A549 (cell line): ENCODE data around the gene SPATA9. TPM values are rescaled to one million over a fixed set of nuclear protein-coding genes. Genes with fewer than 3 reads are reported as not detected.

Experiments used
- ATAC-seq, 2 experiments: fragments of 200-7000 bp in 1 of 2; fragments of >200 bp in 1 of 2; cut with Nextera tagmentation in 1 of 2; cut with Tn5 transposase in 1 of 2; 3 replicates each; pipeline versions ENCODE4 v1.8.0 to v1.9.1; 2018 to 2020; ENCODE audit warnings: mild to moderate bottlenecking in 1 of 2, moderate library complexity in 1 of 2
- CTCF ChIA-PET: fragments of 300-600 bp; sonication (Branson Sonifier 250); formaldehyde crosslinking; extraction: SDS; loops from one replicate; lab custom pipeline; 2021; ENCODE audit warnings: antibody characterized with exemption, inconsistent platforms; lab: Yijun Ruan, JAX
- POLR2A ChIA-PET: fragments of 350-600 bp; formaldehyde crosslinking; extraction: SDS; loops from one replicate; lab custom pipeline; 2021; ENCODE audit warnings: antibody characterized with exemption, inconsistent platforms; lab: Yijun Ruan, JAX
- DNase-seq, 2 experiments: peaks; one replicate each; pipeline versions ENCODE4 v3.0.0 to v3.0.0-alpha.2; 2011 to 2016; ENCODE audit warnings: low read depth in 1 of 2, low spot score in 1 of 2
- FAIRE-seq: peaks from 2 replicates; lab custom pipeline; 2011; peaks lifted over from hg19 to GRCh38; lab: Jason Lieb, UNC
- H3K27ac ChIP-seq, 2 experiments: fragments of >200 bp; sonication (Bioruptor Twin); formaldehyde crosslinking; 3 replicates each; pipeline ENCODE4 v1.5.1; 2016 to 2017
- H3K4me1 ChIP-seq: fragments of >200 bp; sonication (Bioruptor Twin); formaldehyde crosslinking; 3 replicates; pipeline ENCODE4 v1.6.1; 2016
- H3K4me2 ChIP-seq: fragments of >200 bp; sonication (Bioruptor Twin); formaldehyde crosslinking; 3 replicates; pipeline ENCODE4 v1.6.1; 2016
- H3K4me3 ChIP-seq: fragments of >200 bp; sonication (Bioruptor Twin); formaldehyde crosslinking; 3 replicates; pipeline ENCODE4 v1.5.1; 2016
- H3K9me3 ChIP-seq: fragments of >200 bp; sonication (Bioruptor Twin); formaldehyde crosslinking; 3 replicates; pipeline ENCODE4 v1.6.1; 2016
- CEBPB ChIP-seq, 2 experiments: fragments of >200 bp in 1 of 2; sonication (Bioruptor Twin) in 1 of 2; formaldehyde crosslinking in 1 of 2; IDR thresholded peaks; 2 replicates each; pipeline ENCODE4 v1.6.1; 2012 to 2016
- ESRRA ChIP-seq: fragments of 150-350 bp; IDR thresholded peaks from 2 replicates; pipeline ENCODE4 v1.6.1; 2014; ENCODE audit warnings: mild to moderate bottlenecking, low read length, borderline replicate concordance
- FOSB ChIP-seq: fragments of 250-450 bp; sonication (Bioruptor Pico); IDR thresholded peaks from 2 replicates; pipeline ENCODE4 v1.5.0; 2020; ENCODE audit warnings: mild to moderate bottlenecking, moderate library complexity
- FOSL2 ChIP-seq, 2 experiments: fragments of 450-650 bp in 1 of 2; fragments of >200 bp in 1 of 2; sonication (Bioruptor Twin) in 1 of 2; formaldehyde crosslinking; IDR thresholded peaks; 2 replicates each; pipeline versions ENCODE4 v1.5.0 to v1.6.1; 2016 to 2020; ENCODE audit warnings: mild to moderate bottlenecking in 1 of 2, moderate library complexity in 1 of 2
- GATA3 ChIP-seq: IDR thresholded peaks from 2 replicates; pipeline ENCODE4 v1.6.1; 2012; ENCODE audit warnings: borderline replicate concordance
- HEYL ChIP-seq: fragments of 250-450 bp; sonication (Bioruptor Pico); IDR thresholded peaks from 2 replicates; pipeline ENCODE4 v1.8.0; 2021; ENCODE audit warnings: mild to moderate bottlenecking, moderate library complexity
- HOXB5 ChIP-seq: fragments of 250-450 bp; sonication (Bioruptor Pico); IDR thresholded peaks from 2 replicates; pipeline ENCODE4 v1.5.0; 2020; ENCODE audit warnings: mild to moderate bottlenecking, moderate library complexity
- KDM5A ChIP-seq: fragments of 200-600 bp; sonication (generic); IDR thresholded peaks from 2 replicates; pipeline ENCODE4 v1.6.1; 2016; ENCODE audit warnings: antibody characterized with exemption, mild to moderate bottlenecking
- MAZ ChIP-seq: fragments of 150-350 bp; IDR thresholded peaks from 2 replicates; pipeline ENCODE4 v1.6.1; 2014; ENCODE audit warnings: antibody characterized with exemption, low read depth, low read length, borderline replicate concordance
- NFE2L2 ChIP-seq: fragments of 150-350 bp; conservative IDR thresholded peaks from 2 replicates; pipeline ENCODE4 v1.6.1; 2014; ENCODE audit warnings: low read length
- PHF8 ChIP-seq: fragments of 200-600 bp; sonication (generic); IDR thresholded peaks from 2 replicates; pipeline ENCODE4 v1.6.1; 2016; ENCODE audit warnings: low read depth, mild to moderate bottlenecking, antibody characterized with exemption, moderate library complexity, borderline replicate concordance
- POLR2AphosphoS2 ChIP-seq: conservative IDR thresholded peaks from 2 replicates; pipeline ENCODE4 v1.6.1; 2012; ENCODE audit warnings: low read length, improper control_type of control experiment, inconsistent platforms
- RAD21 ChIP-seq, 2 experiments: fragments of >200 bp in 1 of 2; sonication (Bioruptor Twin) in 1 of 2; formaldehyde crosslinking in 1 of 2; IDR thresholded peaks in 1 of 2; conservative IDR thresholded peaks in 1 of 2; 2 replicates in 1 of 2; 3 replicates in 1 of 2; pipeline ENCODE4 v1.6.1; 2012 to 2018; ENCODE audit warnings: inconsistent platforms in 1 of 2
- RNF2 ChIP-seq: fragments of 200-600 bp; sonication (generic); IDR thresholded peaks from 2 replicates; pipeline ENCODE4 v1.6.1; 2016; ENCODE audit warnings: low read depth, mild to moderate bottlenecking, antibody characterized with exemption, moderate library complexity, borderline replicate concordance
- TP53 ChIP-seq: fragments of 250-450 bp; sonication (Bioruptor Pico); IDR thresholded peaks from 2 replicates; pipeline ENCODE4 v1.5.0; 2021; ENCODE audit warnings: mild to moderate bottlenecking, moderate library complexity
- ZC3H11A ChIP-seq: fragments of 450-650 bp; IDR thresholded peaks from 2 replicates; pipeline ENCODE4 v1.6.1; 2014; ENCODE audit warnings: antibody characterized with exemption, mild to moderate bottlenecking
- ZNF302 ChIP-seq: fragments of 250-450 bp; sonication (Bioruptor Pico); IDR thresholded peaks from 2 replicates; pipeline ENCODE4 v1.9.0; 2021; ENCODE audit warnings: inconsistent platforms, mild to moderate bottlenecking, moderate library complexity
- WGBS: methylation state at CpG from one replicate; pipeline ENCODE4 v1.1.6; 2017; ENCODE audit errors: missing lambda C conversion rate; 5-methylcytosine and 5-hydroxymethylcytosine counted together
- polyA plus RNA-seq, 4 experiments: library from polyadenylated mRNA; depleted of rRNA in 3 of 4; stranded (reverse); fragments of >200 nt; fragmentation: RNase III in 1 of 4; extraction: RNeasy Plus Mini Kit Qiagen cat#74134 plus additional on column Dnase treatment in 1 of 4; gene quantifications; 2 replicates in 3 of 4; 3 replicates in 1 of 4; pipeline ENCODE4 v1.2.3, GENCODE V29; 2011 to 2017
- TF ChIP-seq, protein P1 (sequence below): fragments of 150-350 bp; IDR thresholded peaks from 2 replicates; pipeline ENCODE4 v1.6.1; 2014; ENCODE audit warnings: low read depth, mild to moderate bottlenecking, low read length
- TF ChIP-seq, protein P2 (sequence below): fragments of >200 bp; sonication (Bioruptor Twin); formaldehyde crosslinking; IDR thresholded peaks from 3 replicates; pipeline ENCODE4 v1.6.1; 2016
- TF ChIP-seq, protein P3 (sequence below): fragments of >200 bp; sonication (Bioruptor Twin); formaldehyde crosslinking; IDR thresholded peaks from 3 replicates; pipeline ENCODE4 v1.5.1; 2016
- TF ChIP-seq, protein P4 (sequence below): fragments of >200 bp; sonication (Bioruptor Twin); formaldehyde crosslinking; IDR thresholded peaks from 2 replicates; pipeline ENCODE4 v1.6.1; 2016

Gene SPATA9
- polyA plus RNA-seq, 2 of the 4 experiments (the other 2 are of a cell fraction), result 0.16 TPM; not detected in 1

DNA sequence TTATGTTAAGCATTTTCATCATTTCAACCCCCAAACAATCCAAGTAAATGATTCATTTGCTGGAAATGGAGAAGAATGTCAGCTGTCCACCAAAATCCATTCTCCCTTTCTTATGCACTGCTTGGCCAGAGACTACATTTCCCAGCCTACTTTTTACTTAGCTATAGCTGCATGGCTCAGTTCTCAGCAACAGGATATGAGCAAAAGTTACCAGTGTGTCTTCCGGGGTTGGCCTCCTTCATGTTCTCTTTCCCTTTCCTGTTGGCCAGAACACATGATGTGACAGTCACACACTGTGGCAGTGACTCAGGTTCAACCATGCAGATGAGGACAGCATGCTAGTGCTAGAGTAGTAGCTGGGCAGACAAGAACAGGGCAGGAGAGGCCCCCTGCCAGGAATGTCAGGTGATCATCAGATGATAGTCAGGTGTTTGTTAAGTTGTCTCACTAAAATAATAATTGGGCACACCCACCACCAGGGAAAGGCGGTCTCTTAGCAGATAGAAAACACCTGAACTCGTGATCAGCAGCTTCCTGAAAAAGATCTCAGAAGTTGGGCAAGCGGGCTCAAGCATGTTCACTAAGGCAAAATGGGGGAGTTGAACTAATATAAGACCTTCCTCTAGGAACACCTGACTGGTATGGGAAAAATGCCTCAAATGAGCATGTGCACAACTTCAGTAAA lies 50.7 kb downstream of the SPATA9 start:
- DNase-seq, result peak in 1 of 2 experiments; percentile 27
- Histone ChIP-seq H3K4me2 (peak overlapping the region; percentile 33; the same call in 2 of the 3 replicates), H3K27ac (no peak overlapping the region), H3K4me1 (peaks cover 14% of the 10 kb centered on the region; the same call in 2 of the 3 replicates), H3K4me3 (no peak overlapping the region), H3K9me3 (no peaks in the 10 kb centered on the region)
- ATAC-seq, result peak; percentile 69 to 77
- POLR2A ChIA-PET, result no interaction called here
- no peak for FAIRE-seq
- TF ChIP-seq, protein P1, sequence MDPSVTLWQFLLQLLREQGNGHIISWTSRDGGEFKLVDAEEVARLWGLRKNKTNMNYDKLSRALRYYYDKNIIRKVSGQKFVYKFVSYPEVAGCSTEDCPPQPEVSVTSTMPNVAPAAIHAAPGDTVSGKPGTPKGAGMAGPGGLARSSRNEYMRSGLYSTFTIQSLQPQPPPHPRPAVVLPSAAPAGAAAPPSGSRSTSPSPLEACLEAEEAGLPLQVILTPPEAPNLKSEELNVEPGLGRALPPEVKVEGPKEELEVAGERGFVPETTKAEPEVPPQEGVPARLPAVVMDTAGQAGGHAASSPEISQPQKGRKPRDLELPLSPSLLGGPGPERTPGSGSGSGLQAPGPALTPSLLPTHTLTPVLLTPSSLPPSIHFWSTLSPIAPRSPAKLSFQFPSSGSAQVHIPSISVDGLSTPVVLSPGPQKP, result no peak
- no peak for TF ChIP-seq FOSL2 (IDR thresholded peaks at IDR 0.05)
- no peak for TF ChIP-seq FOSL2 (CRISPR knock-in tag; IDR thresholded peaks at IDR 0.05)
- TF ChIP-seq PHF8, result no peak
- no peak for TF ChIP-seq RNF2
- TF ChIP-seq RAD21 (conservative IDR thresholded peaks at IDR 0.05 in 1 of 2, IDR thresholded peaks at IDR 0.05 in 1 of 2), result no peak
- CTCF ChIA-PET, result interaction anchor here (1.2 to 1.5 kb wide), 5 partner anchors 9 to 32 kb away, joined by 3 to 4 read pairs (median 3); no protein-coding TSS in a partner anchor
- WGBS, result 70% methylated on average over 4 of the region's 4 CpGs

DNA sequence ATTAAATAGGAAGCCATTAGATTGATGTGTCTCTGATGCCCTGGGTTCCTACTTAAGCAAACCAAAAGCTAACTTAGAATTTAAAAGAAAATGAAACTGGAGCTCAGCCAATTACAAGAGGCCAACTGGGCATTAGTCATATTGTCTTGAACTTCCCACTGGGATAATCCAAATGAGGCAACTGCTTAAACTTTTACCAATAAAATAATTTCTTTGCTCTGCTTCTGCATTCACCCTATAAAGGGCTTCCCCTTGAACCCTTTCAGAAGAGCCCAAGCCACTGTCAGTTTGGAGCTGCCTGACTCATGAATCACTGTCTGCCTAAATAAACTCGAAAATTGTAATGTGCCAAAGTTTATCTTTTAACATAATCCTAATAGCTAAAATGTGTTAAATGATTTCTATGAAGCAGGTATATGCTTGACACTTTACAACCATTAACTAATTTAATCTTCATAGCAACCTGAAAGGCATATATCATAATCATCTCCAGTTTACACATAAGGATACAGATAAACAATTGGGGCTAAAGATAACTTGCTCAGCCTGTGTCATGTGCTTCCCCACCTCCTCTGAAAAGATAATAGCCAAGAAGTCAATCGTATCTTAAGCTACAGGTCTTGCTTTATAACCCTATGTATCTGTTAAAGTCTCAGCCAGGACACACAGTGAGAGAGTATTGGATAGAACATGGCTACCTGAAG lies 51.4 kb downstream of the SPATA9 start:
- TF ChIP-seq PHF8, result no peak
- no peak for TF ChIP-seq GATA3
- no peak for TF ChIP-seq ESRRA
- CTCF ChIA-PET, result interaction anchor here (0.8 to 1.5 kb wide), 7 partner anchors 8 to 971 kb away, joined by 3 to 6 read pairs (median 3); no protein-coding TSS in a partner anchor
- ATAC-seq (peak; percentile 20 to 41; a peak in 4 of 6 replicates), FAIRE-seq (no peak), DNase-seq (no peak)
- Histone ChIP-seq H3K4me3 (no peak overlapping the region), H3K9me3 (no peaks in the 10 kb centered on the region), H3K4me2 (peak overlapping the region; percentile 33), H3K27ac (no peak overlapping the region), H3K4me1 (peaks cover 14% of the 10 kb centered on the region; the same call in 2 of the 3 replicates)
- POLR2A ChIA-PET, result interaction anchor here (0.8 kb wide), 1 partner anchor 15 kb away, joined by 7 read pairs; the partner anchor contains the start of gene RFESD
- WGBS, result 23% methylated on average over 2 of the region's 2 CpGs

DNA sequence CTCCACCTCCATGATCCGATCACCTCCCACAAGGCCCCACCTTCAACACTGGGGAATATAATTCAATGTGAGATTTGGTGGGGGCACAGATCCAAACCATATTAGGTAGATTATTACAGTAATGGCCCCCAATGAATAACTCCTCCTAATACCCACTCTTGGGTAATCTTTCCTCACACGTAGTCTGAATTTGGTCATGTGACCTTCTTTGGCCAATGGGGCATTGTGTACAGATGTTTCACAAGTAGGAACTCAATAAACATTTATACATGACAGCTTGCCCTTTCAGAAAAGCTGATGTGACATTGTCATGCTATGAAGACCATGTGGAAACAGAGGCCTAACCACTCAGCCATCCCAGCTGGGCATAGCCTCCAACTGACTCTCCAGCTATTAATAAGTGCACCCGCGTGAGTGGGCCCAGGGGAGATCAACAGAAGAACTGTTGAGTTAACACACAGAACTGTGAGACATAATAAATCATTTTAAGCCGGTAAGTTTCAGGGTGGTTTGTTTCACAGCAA lies 52.3 kb downstream of the SPATA9 start:
- ChIA-PET CTCF (interaction anchor here (0.8 to 1.5 kb wide), 3 partner anchors 12 to 972 kb away, joined by 3 to 6 read pairs (median 3); no protein-coding TSS in a partner anchor), POLR2A (interaction anchor here (0.8 kb wide), 1 partner anchor 16 kb away, joined by 7 read pairs; the partner anchor contains the start of gene RFESD)
- FAIRE-seq (no peak), ATAC-seq (no peak), DNase-seq (no peak)
- Histone ChIP-seq H3K4me2 (no peak overlapping the region), H3K4me1 (peaks cover 14% of the 10 kb centered on the region; the same call in 2 of the 3 replicates), H3K4me3 (no peak overlapping the region), H3K9me3 (no peaks in the 10 kb centered on the region), H3K27ac (no peak overlapping the region)
- TF ChIP-seq HOXB5 (CRISPR knock-in tag) (no peak), RNF2 (no peak), MAZ (no peak), HEYL (CRISPR knock-in tag) (no peak), FOSB (CRISPR knock-in tag) (no peak), KDM5A (no peak), CEBPB (IDR thresholded peaks at IDR 0.05) (no peak), ZC3H11A (no peak), POLR2AphosphoS2 (no peak), TP53 (CRISPR knock-in tag) (no peak), RAD21 (conservative IDR thresholded peaks at IDR 0.05 in 1 of 2, IDR thresholded peaks at IDR 0.05 in 1 of 2) (no peak), NFE2L2 (no peak), ZNF302 (CRISPR knock-in tag) (no peak)
- TF ChIP-seq, protein P2, sequence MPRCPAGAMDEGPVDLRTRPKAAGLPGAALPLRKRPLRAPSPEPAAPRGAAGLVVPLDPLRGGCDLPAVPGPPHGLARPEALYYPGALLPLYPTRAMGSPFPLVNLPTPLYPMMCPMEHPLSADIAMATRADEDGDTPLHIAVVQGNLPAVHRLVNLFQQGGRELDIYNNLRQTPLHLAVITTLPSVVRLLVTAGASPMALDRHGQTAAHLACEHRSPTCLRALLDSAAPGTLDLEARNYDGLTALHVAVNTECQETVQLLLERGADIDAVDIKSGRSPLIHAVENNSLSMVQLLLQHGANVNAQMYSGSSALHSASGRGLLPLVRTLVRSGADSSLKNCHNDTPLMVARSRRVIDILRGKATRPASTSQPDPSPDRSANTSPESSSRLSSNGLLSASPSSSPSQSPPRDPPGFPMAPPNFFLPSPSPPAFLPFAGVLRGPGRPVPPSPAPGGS, result no peak
- TF ChIP-seq, protein P3, sequence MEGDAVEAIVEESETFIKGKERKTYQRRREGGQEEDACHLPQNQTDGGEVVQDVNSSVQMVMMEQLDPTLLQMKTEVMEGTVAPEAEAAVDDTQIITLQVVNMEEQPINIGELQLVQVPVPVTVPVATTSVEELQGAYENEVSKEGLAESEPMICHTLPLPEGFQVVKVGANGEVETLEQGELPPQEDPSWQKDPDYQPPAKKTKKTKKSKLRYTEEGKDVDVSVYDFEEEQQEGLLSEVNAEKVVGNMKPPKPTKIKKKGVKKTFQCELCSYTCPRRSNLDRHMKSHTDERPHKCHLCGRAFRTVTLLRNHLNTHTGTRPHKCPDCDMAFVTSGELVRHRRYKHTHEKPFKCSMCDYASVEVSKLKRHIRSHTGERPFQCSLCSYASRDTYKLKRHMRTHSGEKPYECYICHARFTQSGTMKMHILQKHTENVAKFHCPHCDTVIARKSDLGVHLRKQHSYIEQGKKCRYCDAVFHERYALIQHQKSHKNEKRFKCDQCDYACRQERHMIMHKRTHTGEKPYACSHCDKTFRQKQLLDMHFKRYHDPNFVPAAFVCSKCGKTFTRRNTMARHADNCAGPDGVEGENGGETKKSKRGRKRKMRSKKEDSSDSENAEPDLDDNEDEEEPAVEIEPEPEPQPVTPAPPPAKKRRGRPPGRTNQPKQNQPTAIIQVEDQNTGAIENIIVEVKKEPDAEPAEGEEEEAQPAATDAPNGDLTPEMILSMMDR, result no peak
- TF ChIP-seq, protein P4, sequence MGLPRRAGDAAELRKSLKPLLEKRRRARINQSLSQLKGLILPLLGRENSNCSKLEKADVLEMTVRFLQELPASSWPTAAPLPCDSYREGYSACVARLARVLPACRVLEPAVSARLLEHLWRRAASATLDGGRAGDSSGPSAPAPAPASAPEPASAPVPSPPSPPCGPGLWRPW, result no peak
- 89% methylated on average over 5 of the region's 5 CpGs for WGBS
